Epithelial cell of proximal tubule (primary cell): ENCODE results near the gene AHNAK2. TPM values are rescaled to one million over a fixed set of nuclear protein-coding genes. Genes with fewer than 3 reads are reported as not detected.
"Not testable (repeated sequence)": the region's sequence is repeated elsewhere in the genome, so short reads cannot be mapped to it uniquely, and the experiment has no call there.

ENCODE experiments used
- DNase-seq: peaks from one replicate; pipeline ENCODE4 v3.0.0-alpha.2; 2011; ENCODE audit warnings: low read depth
- H3K4me3 ChIP-seq: 2 replicates; pipeline ENCODE4 v1.5.1; 2011; ENCODE audit warnings: low read depth, mild to moderate bottlenecking, low read length
- total RNA-seq: library from RNA; depleted of rRNA; stranded (reverse); fragments of >200 nt; gene quantifications from 2 replicates; pipeline ENCODE4 v1.2.3, GENCODE V29; 2015
- TF ChIP-seq, protein P1 (sequence below): conservative IDR thresholded peaks from 2 replicates; pipeline ENCODE4 v1.5.1; 2012; ENCODE audit warnings: low read depth, mild to moderate bottlenecking, low read length

Gene AHNAK2
- total RNA-seq, 1 donor from 2014 or later = 20.8 TPM

DNA sequence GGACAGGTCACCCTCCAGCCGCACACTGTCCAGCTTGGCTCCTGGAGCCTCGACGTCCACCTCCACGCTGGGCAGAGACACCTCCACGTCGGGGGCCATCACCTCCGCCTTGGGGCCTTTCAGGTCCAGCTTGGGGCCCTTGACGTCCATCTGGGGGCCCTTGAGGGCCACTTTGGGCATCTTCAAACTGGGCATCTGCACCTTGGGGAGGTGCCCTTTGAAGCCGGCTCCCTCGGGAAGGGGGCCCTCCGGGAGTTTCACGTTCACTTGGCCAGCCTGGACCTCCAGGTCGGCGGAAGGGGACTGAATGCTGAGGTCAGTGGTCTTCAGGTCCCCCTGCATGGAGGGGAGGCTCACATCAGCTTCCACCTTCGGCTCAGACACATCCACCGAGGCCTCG, 28.2 kb downstream of the AHNAK2 start:
- DNase-seq = no peak
- TF ChIP-seq, protein P1, sequence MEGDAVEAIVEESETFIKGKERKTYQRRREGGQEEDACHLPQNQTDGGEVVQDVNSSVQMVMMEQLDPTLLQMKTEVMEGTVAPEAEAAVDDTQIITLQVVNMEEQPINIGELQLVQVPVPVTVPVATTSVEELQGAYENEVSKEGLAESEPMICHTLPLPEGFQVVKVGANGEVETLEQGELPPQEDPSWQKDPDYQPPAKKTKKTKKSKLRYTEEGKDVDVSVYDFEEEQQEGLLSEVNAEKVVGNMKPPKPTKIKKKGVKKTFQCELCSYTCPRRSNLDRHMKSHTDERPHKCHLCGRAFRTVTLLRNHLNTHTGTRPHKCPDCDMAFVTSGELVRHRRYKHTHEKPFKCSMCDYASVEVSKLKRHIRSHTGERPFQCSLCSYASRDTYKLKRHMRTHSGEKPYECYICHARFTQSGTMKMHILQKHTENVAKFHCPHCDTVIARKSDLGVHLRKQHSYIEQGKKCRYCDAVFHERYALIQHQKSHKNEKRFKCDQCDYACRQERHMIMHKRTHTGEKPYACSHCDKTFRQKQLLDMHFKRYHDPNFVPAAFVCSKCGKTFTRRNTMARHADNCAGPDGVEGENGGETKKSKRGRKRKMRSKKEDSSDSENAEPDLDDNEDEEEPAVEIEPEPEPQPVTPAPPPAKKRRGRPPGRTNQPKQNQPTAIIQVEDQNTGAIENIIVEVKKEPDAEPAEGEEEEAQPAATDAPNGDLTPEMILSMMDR = no peak

DNA sequence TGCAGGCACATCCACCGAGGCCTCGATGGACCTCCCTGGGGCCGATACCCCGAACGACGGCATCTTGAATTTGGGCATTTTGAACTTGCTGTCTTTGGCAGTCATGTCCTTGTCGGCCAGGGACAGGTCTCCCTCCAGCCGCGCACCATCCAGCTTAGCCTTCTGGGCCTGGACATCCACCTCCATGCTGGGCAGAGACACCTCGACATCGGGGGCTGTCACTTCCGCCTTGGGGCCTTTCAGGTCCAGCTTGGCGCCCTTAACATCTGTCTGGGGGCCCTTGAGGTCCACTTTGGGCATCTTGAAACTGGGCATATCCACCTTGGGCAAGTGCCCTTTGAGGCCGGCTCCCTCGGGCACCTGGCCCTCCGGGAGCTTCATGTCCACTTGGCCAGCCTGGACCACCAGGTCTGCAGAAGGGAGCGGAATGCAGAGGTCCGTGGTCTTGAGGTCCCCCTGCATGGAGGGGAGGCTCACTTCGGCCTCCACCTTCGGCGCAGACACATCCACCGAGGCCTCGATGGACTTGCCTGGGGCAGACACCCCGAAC, 28.7 kb downstream of the AHNAK2 start:
- not testable (repeated sequence) for H3K4me3 ChIP-seq, DNase-seq

More for the DNA sequence above, 28.2 kb downstream of the AHNAK2 start:
- H3K4me3 ChIP-seq = no peak overlapping the region

DNA sequence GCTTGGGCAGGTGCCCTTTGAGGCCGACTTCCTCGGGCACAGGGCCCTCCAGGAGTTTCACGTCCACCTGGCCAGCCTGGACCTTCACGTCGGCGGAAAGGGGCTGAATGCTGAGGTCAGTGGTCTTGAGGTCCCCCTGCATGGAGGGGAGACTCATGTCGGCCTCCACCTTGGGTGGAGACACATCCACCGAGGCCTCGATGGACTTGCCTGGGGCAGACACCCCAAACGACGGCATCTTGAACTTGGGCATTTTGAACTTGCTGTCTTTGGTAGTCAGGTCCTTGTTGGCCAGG, 29.5 kb downstream of the AHNAK2 start:
- H3K4me3 ChIP-seq = no peak overlapping the region
- TF ChIP-seq, protein P1 = no peak
- no peak for DNase-seq

DNA sequence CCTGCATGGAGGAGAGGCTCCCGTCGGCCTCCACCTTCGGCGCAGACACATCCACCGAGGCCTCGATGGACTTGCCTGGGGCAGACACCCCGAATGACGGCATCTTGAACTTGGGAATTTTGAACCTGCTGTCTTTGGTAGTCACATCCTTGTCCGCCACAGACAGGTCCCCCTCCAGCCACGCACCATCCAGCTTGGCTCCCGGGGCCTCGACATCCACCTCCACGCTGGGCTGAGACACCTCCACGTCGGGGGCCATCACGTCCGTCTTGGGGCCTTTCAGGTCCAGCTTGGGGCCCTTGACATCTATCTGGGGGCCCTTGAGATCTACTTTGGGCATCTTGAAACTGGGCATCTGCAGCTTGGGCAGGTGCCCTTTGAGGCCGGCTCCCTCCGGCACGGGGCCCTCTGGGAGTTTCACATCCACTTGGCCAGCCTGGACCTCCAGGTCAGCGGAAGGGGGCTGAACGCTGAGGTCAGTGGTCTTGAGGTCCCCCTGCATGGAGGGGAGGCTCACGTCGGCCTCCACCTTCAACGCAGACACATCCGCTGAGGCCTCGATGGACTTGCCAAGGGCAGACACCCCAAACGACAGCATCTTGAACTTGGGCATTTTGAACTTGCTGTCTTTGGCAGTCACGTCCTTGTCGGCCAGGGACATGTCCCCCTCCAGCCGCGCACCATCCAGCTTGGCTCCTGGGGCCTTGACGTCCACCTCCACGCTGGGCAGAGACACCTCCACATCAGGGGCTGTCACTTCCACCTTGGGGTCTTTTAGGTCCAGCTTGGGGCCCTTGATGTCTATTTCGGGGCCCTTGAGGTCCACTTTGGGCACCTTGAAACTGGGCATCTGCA, 30.1 kb downstream of the AHNAK2 start:
- not testable (repeated sequence) for H3K4me3 ChIP-seq, DNase-seq

DNA sequence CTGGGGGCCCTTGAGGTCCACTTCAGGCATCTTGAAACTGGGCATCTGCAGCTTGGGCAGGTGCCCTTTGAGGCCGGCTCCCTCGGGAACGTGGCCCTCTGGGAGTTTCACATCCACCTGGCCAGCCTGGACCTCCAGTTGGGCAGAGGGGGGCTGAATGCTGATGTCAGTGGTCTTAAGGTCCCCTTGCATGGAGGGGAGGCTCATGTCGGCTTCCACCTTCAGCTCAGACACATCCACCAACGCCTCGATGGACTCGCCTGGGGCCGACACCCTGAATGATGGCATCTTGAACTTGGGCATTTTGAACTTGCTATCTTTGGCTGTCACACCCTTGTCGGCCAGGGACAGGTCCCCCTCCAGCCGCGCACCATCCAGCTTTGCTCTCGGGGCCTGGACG, 31.0 kb downstream of the AHNAK2 start:
- DNase-seq, H3K4me3 ChIP-seq: not testable (repeated sequence)

DNA sequence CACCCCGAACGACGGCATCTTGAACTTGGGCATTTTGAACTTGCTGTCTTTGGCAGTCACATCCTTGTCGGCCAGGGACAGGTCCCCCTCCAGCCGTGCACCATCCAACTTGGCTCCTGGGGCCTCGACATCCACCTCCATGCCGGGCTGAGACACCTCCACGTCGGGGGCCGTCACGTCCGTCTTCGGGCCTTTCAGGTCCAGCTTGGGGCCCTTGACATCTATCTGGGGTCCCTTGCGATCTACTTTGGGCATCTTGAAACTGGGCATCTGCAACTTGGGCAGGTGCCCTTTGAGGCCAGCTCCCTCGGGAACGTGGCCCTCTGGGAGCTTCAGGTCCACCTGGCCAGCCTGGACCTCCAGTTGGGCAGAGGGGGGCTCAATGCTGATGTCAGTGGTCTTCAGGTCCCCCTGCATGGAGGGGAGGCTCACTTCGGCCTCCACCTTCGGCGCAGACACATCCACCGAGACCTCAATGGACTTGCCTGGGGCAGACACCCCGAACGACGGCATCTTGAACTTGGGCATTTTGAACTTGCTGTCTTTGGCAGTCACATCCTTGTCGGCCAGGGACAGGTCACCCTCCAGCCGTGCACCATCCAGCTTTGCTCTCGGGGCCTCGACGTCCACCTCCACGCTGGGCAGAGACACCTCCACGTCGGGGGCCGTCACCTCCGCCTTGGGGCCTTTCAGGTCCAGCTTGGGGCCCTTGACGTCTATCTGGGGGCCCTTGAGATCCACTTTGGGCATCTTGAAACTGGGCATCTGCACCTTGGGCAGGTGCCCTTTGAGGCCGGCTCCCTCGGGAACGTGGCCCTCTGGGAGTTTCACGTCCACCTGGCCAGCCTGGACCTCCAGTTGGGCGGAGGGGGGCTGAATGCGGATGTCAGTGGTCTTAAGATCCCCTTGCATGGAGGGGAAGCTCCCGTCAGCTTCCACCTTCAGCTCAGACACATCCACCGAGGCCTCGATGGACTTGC, 31.9 kb downstream of the AHNAK2 start:
- DNase-seq, H3K4me3 ChIP-seq: not testable (repeated sequence)

DNA sequence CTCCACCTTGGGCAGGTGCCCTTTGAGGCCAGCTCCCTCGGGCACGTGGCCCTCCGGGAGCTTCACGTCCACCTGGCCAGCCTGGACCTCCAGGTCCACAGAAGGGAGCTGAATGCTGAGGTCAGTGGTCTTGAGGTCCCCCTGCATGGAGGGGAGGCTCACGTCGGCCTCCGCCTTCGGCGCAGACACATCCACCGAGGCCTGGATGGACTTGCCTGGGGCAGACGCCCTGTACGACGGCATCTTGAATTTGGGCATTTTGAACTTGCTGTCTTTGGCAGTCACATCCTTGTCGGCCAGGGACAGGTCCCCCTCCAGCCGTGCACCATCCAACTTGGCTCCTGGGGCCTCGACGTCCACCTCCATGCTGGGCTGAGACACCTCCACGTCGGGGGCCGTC, 32.9 kb downstream of the AHNAK2 start:
- not testable (repeated sequence) for H3K4me3 ChIP-seq, DNase-seq

DNA sequence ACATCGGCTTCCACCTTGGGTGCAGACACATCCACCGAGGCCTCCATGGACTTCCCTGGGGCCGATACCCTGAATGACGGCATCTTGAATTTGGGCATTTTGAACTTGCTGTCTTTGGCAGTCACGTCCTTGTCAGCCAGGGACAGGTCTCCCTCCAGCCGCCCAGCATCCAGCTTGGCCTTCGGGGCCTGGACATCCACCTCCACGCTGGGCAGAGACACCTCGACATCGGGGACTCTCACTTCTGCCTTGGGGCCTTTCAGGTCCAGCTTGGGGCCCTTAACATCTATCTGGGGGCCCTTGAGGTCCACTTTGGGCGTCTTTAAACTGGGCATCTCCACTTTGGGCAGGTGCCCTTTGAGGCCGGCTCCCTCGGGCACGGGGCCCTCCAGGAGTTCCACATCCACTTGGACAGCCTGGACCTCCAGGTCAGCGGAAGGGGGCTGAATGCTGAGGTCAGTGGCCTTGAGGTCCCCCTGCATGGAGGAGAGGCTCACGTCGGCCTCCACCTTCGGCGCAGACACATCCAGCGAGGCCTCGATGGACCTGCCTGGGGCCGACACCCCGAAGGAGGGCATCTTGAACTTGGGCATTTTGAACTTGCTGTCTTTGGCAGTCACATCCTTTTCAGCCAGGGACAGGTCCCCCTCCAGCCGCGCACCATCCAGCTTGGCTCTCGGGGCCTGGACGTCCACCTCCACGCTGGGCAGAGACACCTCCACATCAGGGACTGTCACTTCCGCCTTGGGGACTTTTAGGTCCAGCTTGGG, 33.6 kb downstream of the AHNAK2 start:
- DNase-seq, H3K4me3 ChIP-seq: not testable (repeated sequence)

DNA sequence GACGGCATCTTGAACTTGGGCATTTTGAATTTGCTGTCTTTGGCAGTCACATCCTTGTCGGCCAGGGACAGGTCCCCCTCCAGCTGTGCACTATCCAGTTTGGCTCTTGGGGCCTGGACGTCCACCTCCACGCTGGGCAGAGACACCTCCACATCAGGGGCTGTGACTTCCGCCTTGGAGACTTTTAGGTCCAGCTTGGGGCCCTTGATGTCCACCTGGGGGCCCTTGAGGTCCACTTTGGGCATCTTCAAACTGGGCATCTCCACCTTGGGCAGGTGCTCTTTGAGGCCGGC, 34.2 kb downstream of the AHNAK2 start:
- not testable (repeated sequence) for DNase-seq, H3K4me3 ChIP-seq

DNA sequence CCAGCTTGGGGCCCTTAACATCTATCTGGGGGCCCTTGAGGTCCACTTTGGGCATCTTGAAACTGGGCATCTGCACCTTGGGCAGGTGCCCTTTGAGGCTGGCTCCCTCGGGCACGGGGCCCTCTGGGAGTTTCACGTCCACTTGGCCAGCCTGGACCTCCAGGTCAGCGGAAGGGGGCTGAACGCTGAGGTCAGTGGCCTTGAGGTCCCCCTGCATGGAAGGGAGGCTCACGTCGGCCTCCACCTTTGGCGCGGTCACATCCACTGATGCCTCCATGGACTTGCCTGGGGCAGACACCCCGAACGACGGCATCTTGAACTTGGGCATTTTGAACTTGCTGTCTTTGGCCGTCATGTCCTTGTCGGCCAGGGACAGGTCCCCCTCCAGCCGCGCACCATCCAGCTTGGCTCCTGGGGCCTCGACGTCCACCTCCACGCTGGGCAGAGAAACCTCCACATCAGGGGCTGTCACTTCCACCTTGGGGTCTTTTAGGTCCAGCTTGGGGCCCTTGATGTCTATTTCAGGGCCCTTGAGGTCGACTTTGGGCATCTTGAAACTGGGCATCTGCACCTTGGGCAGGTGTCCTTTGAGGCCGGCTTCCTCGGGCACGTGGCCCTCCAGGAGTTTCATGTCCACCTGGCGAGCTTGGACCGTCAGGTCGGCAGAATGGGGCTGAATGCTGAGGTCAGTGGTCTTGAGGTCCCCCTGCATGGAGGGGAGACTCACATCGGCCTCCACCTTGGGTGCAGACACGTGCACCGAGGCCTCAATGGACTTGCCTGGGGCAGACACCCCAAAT, 34.8 kb downstream of the AHNAK2 start:
- DNase-seq, H3K4me3 ChIP-seq: not testable (repeated sequence)
